HepG2 (cell line): ENCODE measurements around the gene ARHGAP21.

Experiments
- EZH2 ChIP-seq: conservative IDR thresholded peaks from 2 replicates; pipeline ENCODE4 v1.6.1; 2012; ENCODE audit warnings: mild to moderate bottlenecking, low read depth, low read length, moderate library complexity
- GABPA ChIP-seq, 2 experiments: IDR thresholded peaks; 2 replicates each; pipeline ENCODE4 v1.6.1; 2011 to 2016; ENCODE audit warnings: low read depth in 2 of 2, low read length in 1 of 2, missing biosample characterization in 1 of 2, missing genetic modification characterization in 1 of 2
- MAFG ChIP-seq: sonication (generic); formaldehyde crosslinking; IDR thresholded peaks from 2 replicates; pipeline ENCODE4 v1.5.1; 2020; ENCODE audit warnings: mild to moderate bottlenecking, missing genetic modification reagents
- ZBTB8A ChIP-seq: sonication (generic); formaldehyde crosslinking; IDR thresholded peaks from 2 replicates; pipeline ENCODE4 v1.4.0; 2020; ENCODE audit warnings: mild to moderate bottlenecking, low read depth, missing genetic modification reagents, borderline replicate concordance
- ZNF296 ChIP-seq: sonication (generic); formaldehyde crosslinking; conservative IDR thresholded peaks from 2 replicates; pipeline ENCODE4 v1.5.0; 2020; ENCODE audit warnings: mild to moderate bottlenecking, missing genetic modification reagents
- ZNF839 ChIP-seq: sonication (generic); formaldehyde crosslinking; IDR thresholded peaks from 2 replicates; pipeline ENCODE4 v1.4.0; 2020; ENCODE audit warnings: missing genetic modification reagents, mild to moderate bottlenecking, borderline replicate concordance

- no peak for TF ChIP-seq EZH2
- TF ChIP-seq MAFG (CRISPR knock-in tag), result no peak
- TF ChIP-seq GABPA (IDR thresholded peaks at IDR 0.05; ENCODE audit: low read depth, low read length), result no peak
- no peak for TF ChIP-seq GABPA (CRISPR knock-in tag; IDR thresholded peaks at IDR 0.05; ENCODE audit: low read depth)
- no peak for TF ChIP-seq ZBTB8A (CRISPR knock-in tag)
- no peak for TF ChIP-seq ZNF839 (CRISPR knock-in tag)
- no peak for TF ChIP-seq ZNF296 (CRISPR knock-in tag)
Observed at GRCh38 chr10:24569330-24569796, 154.3 kb downstream of the ARHGAP21 start.
